K562 treated with DMSO at 1 percent for 24 hours (cell line): Measurements from ENCODE around the gene NCOA6. TPM values are rescaled to one million over a fixed set of nuclear protein-coding genes. Genes with fewer than 3 reads are reported as not detected.

Experiments
- total RNA-seq: library from RNA; unstranded; fragments of 300-600 nt; gene quantifications from 2 replicates; pipeline ENCODE4 v1.2.3, GENCODE V29; 2022; ENCODE audit warnings: low read depth; ENCODE audit not compliant: insufficient read depth

Gene NCOA6
- 13.1 and 13.4 TPM in 2 replicates for total RNA-seq

DNA sequence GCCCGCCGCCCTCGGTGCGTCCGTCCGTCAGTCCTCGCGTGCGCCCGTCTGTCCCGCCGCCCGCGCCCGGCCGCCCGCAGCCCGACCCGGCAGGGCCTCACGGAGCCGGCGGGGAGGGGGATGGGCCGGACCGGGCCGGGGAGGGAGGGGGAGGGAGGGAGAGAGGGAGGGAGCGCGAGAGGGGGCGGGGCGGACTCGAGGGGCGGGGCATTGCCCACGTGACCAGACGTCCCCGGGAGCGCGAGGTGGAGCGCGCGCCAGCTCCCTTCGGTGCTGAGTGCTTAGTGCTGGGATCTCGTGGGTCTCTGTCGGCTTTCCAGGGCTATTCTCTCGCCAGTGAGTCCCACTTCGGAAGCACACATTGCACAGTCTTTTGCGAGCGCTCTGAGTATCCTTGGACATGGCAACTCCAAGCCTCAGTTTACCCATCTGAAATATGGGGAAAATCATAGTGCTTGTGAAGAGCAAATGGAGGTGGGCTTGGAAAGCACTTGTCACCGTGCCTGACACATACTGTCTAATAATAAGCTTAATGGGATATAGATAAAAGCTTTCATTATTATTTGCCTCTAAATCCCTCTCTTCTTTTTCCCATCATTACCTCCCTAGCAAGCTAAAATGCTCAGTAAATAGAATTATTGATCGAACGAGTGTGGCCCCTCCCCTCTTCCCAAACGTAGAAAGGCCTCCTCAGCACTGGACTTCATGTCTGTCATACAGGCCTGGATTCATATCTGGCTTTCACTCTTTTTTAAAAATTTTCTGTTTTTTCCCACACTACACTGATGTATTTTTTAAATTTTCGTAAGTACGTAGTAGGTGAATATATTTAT lies at the start of gene NCOA6:
Gene NCOA6, minus strand, starts transcription at position 122 of the 833 bp plus-strand sequence. CDS start 43,296 bp downstream, outside the sequence.

DNA sequence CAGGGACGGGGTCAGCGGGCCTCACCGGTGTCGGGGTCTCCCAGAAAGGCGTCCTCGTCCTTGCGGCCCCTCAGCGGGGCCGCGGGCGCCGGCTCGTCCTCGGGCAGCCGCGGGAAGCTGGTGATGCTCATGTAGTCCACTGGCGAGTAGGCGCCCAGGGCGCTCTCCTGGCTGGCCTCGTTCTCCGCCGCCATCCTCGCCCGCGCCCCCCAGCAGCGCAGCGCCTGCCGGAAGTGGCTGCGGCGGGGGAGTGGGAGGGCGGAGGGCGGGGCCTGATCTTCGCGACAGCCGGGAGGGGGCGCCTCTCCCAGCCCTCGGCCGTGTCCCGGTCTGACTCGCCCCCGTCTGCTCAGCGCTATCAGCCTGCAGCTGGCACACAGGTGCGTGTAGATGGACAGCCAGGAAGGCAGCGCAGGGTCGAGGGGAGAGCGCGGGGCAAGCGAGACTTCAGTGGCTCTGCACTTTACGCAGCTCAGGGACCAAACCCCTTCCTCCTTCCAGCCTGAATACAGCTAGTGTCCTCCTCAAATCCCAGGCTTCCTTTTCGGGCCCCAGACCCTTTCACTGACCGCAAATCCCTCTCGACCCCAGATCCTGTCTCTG lies 47.3 kb upstream of the NCOA6 start, which contains the start of gene GGT7:
Gene GGT7, minus strand, starts transcription at position 235 of the 603 bp plus-strand sequence. Its CDS starts 41 bp downstream, at position 194.

DNA sequence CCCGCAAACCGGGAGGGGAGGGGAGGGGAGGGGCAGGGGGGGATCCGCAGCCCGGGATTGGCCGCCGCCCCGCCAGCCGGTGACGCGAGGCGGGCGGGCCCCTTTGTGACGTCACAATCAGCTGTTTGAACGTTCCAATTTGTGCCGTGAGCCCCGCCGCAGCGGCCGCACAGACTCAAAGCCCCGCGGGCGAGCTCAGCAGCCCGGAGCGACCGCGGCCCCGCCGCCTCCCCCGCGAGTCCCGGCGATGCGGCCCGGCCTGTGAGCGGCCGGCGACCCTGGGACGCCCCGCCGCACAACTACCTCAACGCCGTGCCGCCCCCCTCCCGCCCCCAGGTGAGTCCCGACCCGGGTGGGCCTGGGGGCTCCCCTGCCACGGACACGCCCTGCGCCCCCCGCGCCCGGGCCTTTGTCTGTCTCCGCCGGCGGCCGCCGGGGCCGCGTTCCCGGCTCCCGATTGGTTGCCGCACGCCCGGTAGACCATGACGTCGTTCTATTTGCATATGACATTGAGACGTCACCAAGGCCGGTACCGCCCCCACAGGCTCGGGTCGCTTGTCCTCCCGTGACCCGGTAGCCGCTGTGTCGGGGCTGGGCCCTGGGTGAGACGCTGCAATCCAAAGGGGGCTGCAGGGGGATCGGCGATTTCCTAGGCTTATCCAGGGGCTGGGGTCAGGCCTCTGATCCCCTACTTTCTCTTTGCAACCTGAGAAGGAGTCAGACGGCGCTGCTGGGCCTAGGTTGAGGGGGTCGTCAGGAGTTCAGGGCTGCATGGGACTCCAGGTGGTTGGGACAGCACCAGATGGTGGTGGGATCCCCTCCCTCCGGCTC lies 121.1 kb downstream of the NCOA6 start, which contains the start of gene TP53INP2:
Gene TP53INP2, plus strand, starts transcription at position 168 of the 831 bp plus-strand sequence. CDS start 4,396 bp downstream, outside the sequence.

DNA sequence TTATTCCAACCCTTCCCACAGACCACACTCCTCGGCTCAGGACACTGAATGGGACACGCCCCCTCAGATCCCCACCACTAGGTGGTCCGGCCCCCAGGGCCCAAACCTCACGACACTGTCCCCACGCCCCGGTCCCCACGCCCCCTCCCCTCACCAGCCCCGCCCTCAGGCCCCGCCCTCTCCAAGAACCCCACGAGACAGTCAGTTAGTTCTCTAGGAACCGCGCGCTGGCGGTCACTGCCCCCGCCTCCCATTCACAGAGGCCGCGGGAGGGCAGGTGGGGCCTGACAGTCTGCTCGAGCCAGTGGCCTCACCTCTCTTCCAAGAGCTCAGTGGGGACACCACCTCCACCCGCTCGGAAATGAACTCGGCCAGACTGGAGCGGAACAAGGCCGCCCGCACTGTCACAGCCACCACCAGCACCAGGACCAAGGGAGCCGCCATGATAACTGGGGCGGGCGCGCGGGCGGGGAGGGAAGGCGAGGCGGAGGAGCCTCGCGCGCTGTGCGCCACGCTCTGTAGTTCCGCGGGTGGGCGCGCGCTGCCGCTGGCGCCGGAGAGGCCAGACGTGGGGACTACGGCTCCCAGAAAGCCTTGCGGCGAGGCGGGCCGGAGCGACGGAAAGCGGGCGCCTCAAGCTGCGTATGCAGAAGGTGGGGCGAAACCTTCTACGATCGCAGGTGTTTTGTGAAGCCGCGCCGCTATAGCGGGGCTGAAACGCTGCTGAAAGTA lies 148.6 kb downstream of the NCOA6 start, which contains the start of gene PIGU:
Gene PIGU, minus strand, starts transcription at position 451 of the 732 bp plus-strand sequence. Its CDS starts 7 bp downstream, at position 444.

Other genes with a start within 250 kb of the NCOA6 start
- 15.0 and 18.6 TPM in 2 replicates for gene PIGU, start 148.6 kb downstream of the NCOA6 start, total RNA-seq
- 18.8 and 21.3 TPM in 2 replicates for gene TP53INP2, start 121.3 kb downstream of the NCOA6 start, total RNA-seq
- 57.3 and 60.3 TPM in 2 replicates for gene GGT7, start 47.2 kb upstream of the NCOA6 start, total RNA-seq
- 71.4 and 73.7 TPM in 2 replicates for gene ACSS2, start 51.0 kb upstream of the NCOA6 start, total RNA-seq
- gene GSS, start 130.2 kb upstream of the NCOA6 start, total RNA-seq, result 69.9 and 75.5 TPM in 2 replicates
- gene MYH7B, start 130.2 kb upstream of the NCOA6 start, total RNA-seq, result not detected in 2 replicates